Neural cell (in vitro differentiated cells): ENCODE data around the gene AADAT. TPM values are rescaled to one million over a fixed set of nuclear protein-coding genes. Genes with fewer than 3 reads are reported as not detected.

ENCODE experiments used
- H2AFZ ChIP-seq: fragments of 200-600, 300-800 bp; sonication (generic), shearing (Covaris generic); 2 replicates; pipeline ENCODE4 v1.6.0; 2014; ENCODE audit warnings: low read depth, mild to moderate bottlenecking, antibody characterized with exemption, low read length, moderate library complexity
- H3F3A ChIP-seq: fragments of 200-600 bp; shearing (Covaris generic); 2 replicates; pipeline ENCODE4 v1.6.1; 2016; ENCODE audit warnings: mild to moderate bottlenecking, moderate library complexity, mixed read lengths, antibody characterized with exemption, low read length; ENCODE audit not compliant: insufficient read depth, poor library complexity, severe bottlenecking
- H3K27ac ChIP-seq: fragments of 200-600, 300-800 bp; sonication (generic), shearing (Covaris generic); 2 replicates; pipeline ENCODE4 v1.5.1; 2014; ENCODE audit warnings: mild to moderate bottlenecking, low read length, moderate library complexity
- H3K27me3 ChIP-seq: fragments of 300-800, 200-600 bp; sonication (generic), shearing (Covaris generic); 2 replicates; pipeline ENCODE4 v1.6.0; 2014; ENCODE audit warnings: mild to moderate bottlenecking, low read depth, low read length, moderate library complexity; ENCODE audit not compliant: insufficient read depth
- H3K36me3 ChIP-seq: fragments of 300-800, 200-600 bp; sonication (generic), shearing (Covaris generic); 2 replicates; pipeline ENCODE4 v1.5.1; 2014; ENCODE audit warnings: mild to moderate bottlenecking, antibody characterized with exemption, low read length, moderate library complexity; ENCODE audit not compliant: insufficient read depth
- H3K4me2 ChIP-seq: fragments of 300-800, 200-600 bp; sonication (generic), shearing (Covaris generic); 2 replicates; pipeline ENCODE4 v1.6.0; 2014; ENCODE audit warnings: mild to moderate bottlenecking, low read length
- H3K4me3 ChIP-seq: fragments of 300-800, 200-600 bp; sonication (generic), shearing (Covaris generic); 2 replicates; pipeline ENCODE4 v1.5.1; 2014; ENCODE audit warnings: mild to moderate bottlenecking, low read length, moderate library complexity
- H3K79me2 ChIP-seq: fragments of 200-600 bp; shearing (Covaris generic); replicated peaks from 2 replicates; pipeline ENCODE4 v1.6.0; 2014; ENCODE audit warnings: mild to moderate bottlenecking, low read length, moderate library complexity; ENCODE audit not compliant: insufficient read depth
- H3K9ac ChIP-seq: fragments of 300-800, 200-600 bp; sonication (generic), shearing (Covaris generic); 2 replicates; pipeline ENCODE4 v1.6.1; 2016; ENCODE audit warnings: mild to moderate bottlenecking, low read length, mixed read lengths
- H3K9me2 ChIP-seq: fragments of 200-600 bp; shearing (Covaris generic); 2 replicates; pipeline ENCODE4 v1.6.1; 2016; ENCODE audit warnings: mild to moderate bottlenecking, low read length, mixed read lengths; ENCODE audit not compliant: insufficient read depth
- H3K9me3 ChIP-seq: fragments of 200-600, 300-800 bp; sonication (generic), shearing (Covaris generic); 2 replicates; pipeline ENCODE4 v1.6.1; 2016; ENCODE audit warnings: mild to moderate bottlenecking, mixed run types, low read length, moderate library complexity, mixed read lengths
- H4K20me1 ChIP-seq: fragments of 200-600 bp; shearing (Covaris generic); 2 replicates; pipeline ENCODE4 v1.6.1; 2016; ENCODE audit warnings: mild to moderate bottlenecking, mixed run types; ENCODE audit not compliant: insufficient read depth
- EP300 ChIP-seq: fragments of 450-650 bp; conservative IDR thresholded peaks from 2 replicates; pipeline ENCODE4 v1.6.1; 2014; ENCODE audit warnings: antibody characterized with exemption, mild to moderate bottlenecking, moderate library complexity; ENCODE audit not compliant: poor library complexity, severe bottlenecking
- EZH2 ChIP-seq: fragments of 200-600, 300-800 bp; shearing (Covaris generic), sonication (generic); IDR thresholded peaks from 2 replicates; pipeline ENCODE4 v1.6.1; 2014; ENCODE audit warnings: antibody characterized with exemption, low read length, borderline replicate concordance, mild to moderate bottlenecking; ENCODE audit not compliant: insufficient read depth, poor library complexity, severe bottlenecking
- MXI1 ChIP-seq: fragments of 450-650 bp; conservative IDR thresholded peaks from 2 replicates; pipeline ENCODE4 v1.6.1; 2014; ENCODE audit warnings: antibody characterized with exemption, mild to moderate bottlenecking; ENCODE audit not compliant: poor library complexity, severe bottlenecking
- POLR2AphosphoS5 ChIP-seq: IDR thresholded peaks from 2 replicates; pipeline ENCODE4 v1.6.1; 2012
- RAD21 ChIP-seq: fragments of 450-650 bp; conservative IDR thresholded peaks from 2 replicates; pipeline ENCODE4 v1.6.1; 2014; ENCODE audit warnings: antibody characterized with exemption, mild to moderate bottlenecking, moderate library complexity
- SMC3 ChIP-seq: fragments of 450-650 bp; conservative IDR thresholded peaks from 2 replicates; pipeline ENCODE4 v1.6.1; 2014; ENCODE audit warnings: antibody characterized with exemption, mild to moderate bottlenecking, moderate library complexity; ENCODE audit not compliant: poor library complexity
- TAF1 ChIP-seq: IDR thresholded peaks from 2 replicates; pipeline ENCODE4 v1.6.1; 2012; ENCODE audit warnings: low read depth
- polyA plus RNA-seq: library from polyadenylated mRNA; depleted of rRNA; stranded (reverse); fragments of >200 nt; gene quantifications from 2 replicates; pipeline ENCODE4 v1.2.3, GENCODE V29; 2014
- TF ChIP-seq, protein P1 (sequence below): IDR thresholded peaks from 2 replicates; pipeline ENCODE4 v1.6.1; 2012; ENCODE audit warnings: borderline replicate concordance
- TF ChIP-seq, protein P2 (sequence below): fragments of 450-650 bp; IDR thresholded peaks from 2 replicates; pipeline ENCODE4 v1.5.1; 2014; ENCODE audit warnings: antibody characterized with exemption, mild to moderate bottlenecking, moderate library complexity; ENCODE audit not compliant: poor library complexity, severe bottlenecking

The AADAT gene
- polyA plus RNA-seq, 1 donor from 2014 or later = 79.3 TPM

DNA sequence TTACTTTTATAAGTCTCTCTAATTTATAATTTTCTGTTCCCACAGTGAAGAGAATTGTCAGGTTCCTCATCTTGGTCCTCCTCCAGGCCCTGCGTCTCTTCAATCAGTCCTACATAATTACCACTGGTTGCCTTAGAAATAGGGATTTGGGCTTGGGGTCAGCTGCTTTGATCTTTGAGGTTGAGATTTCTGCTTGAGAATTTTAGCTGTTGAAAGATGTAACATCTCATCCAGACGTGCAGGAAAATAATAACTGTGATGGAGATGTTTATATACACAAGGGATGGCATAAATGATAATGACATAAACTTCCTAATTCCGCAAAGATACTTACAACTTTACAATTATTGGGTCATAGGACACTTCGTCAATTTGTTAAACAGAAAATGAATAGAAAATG lies 30.3 kb downstream of the AADAT start:
- no peak overlapping the region for H3K4me3 ChIP-seq
- no peaks in the 10 kb centered on the region for H3K9me2 ChIP-seq
- H3K9me3 ChIP-seq = no peaks in the 10 kb centered on the region
- H4K20me1 ChIP-seq = no peaks in the 10 kb centered on the region
- H3K27ac ChIP-seq = no peak overlapping the region
- H2AFZ ChIP-seq = no peak overlapping the region
- peaks cover 23% of the 10 kb centered on the region for H3K36me3 ChIP-seq
- no peak overlapping the region for H3K4me2 ChIP-seq
- no peaks in the 10 kb centered on the region for H3K27me3 ChIP-seq
- TF ChIP-seq MXI1 = no peak
- no peak for TF ChIP-seq EZH2
- no peak for TF ChIP-seq TAF1
- no peak for TF ChIP-seq RAD21
- TF ChIP-seq, protein P1, sequence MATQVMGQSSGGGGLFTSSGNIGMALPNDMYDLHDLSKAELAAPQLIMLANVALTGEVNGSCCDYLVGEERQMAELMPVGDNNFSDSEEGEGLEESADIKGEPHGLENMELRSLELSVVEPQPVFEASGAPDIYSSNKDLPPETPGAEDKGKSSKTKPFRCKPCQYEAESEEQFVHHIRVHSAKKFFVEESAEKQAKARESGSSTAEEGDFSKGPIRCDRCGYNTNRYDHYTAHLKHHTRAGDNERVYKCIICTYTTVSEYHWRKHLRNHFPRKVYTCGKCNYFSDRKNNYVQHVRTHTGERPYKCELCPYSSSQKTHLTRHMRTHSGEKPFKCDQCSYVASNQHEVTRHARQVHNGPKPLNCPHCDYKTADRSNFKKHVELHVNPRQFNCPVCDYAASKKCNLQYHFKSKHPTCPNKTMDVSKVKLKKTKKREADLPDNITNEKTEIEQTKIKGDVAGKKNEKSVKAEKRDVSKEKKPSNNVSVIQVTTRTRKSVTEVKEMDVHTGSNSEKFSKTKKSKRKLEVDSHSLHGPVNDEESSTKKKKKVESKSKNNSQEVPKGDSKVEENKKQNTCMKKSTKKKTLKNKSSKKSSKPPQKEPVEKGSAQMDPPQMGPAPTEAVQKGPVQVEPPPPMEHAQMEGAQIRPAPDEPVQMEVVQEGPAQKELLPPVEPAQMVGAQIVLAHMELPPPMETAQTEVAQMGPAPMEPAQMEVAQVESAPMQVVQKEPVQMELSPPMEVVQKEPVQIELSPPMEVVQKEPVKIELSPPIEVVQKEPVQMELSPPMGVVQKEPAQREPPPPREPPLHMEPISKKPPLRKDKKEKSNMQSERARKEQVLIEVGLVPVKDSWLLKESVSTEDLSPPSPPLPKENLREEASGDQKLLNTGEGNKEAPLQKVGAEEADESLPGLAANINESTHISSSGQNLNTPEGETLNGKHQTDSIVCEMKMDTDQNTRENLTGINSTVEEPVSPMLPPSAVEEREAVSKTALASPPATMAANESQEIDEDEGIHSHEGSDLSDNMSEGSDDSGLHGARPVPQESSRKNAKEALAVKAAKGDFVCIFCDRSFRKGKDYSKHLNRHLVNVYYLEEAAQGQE = no peak
- TF ChIP-seq, protein P2, sequence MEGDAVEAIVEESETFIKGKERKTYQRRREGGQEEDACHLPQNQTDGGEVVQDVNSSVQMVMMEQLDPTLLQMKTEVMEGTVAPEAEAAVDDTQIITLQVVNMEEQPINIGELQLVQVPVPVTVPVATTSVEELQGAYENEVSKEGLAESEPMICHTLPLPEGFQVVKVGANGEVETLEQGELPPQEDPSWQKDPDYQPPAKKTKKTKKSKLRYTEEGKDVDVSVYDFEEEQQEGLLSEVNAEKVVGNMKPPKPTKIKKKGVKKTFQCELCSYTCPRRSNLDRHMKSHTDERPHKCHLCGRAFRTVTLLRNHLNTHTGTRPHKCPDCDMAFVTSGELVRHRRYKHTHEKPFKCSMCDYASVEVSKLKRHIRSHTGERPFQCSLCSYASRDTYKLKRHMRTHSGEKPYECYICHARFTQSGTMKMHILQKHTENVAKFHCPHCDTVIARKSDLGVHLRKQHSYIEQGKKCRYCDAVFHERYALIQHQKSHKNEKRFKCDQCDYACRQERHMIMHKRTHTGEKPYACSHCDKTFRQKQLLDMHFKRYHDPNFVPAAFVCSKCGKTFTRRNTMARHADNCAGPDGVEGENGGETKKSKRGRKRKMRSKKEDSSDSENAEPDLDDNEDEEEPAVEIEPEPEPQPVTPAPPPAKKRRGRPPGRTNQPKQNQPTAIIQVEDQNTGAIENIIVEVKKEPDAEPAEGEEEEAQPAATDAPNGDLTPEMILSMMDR = no peak
- TF ChIP-seq EP300 = no peak
- no peak for TF ChIP-seq SMC3
- no peak for TF ChIP-seq POLR2AphosphoS5
- H3F3A ChIP-seq = no peaks in the 10 kb centered on the region
- no peak overlapping the region for H3K9ac ChIP-seq
- no peaks in the 10 kb centered on the region for H3K79me2 ChIP-seq

DNA sequence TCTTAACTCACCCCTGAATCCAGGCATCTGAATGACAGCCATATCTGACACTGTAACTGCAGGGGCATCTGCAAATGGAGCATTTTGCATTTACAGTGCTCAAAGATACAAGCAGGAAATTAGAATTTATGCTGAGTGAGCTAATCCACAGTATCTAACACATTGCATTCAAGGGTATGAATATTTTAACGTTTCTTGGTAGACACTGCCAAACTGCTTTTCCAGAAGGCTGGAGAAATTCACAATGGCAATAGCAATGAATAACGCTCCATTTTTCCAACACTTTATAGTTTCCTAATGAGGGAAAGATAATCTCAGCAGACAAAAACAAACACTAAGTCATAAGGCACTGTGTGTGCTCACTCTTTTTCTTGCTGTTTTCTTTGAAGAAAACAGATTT lies 30.9 kb downstream of the AADAT start:
- H3K27ac ChIP-seq = no peak overlapping the region
- no peaks in the 10 kb centered on the region for H4K20me1 ChIP-seq
- H3F3A ChIP-seq = no peaks in the 10 kb centered on the region
- no peaks in the 10 kb centered on the region for H3K79me2 ChIP-seq
- TF ChIP-seq, protein P1 = no peak
- TF ChIP-seq, protein P2 = no peak
- no peak for TF ChIP-seq EP300
- TF ChIP-seq MXI1 = no peak
- TF ChIP-seq RAD21 = no peak
- no peak for TF ChIP-seq SMC3
- no peak for TF ChIP-seq POLR2AphosphoS5
- no peak for TF ChIP-seq TAF1
- TF ChIP-seq EZH2 = no peak
- no peak overlapping the region for H3K4me3 ChIP-seq
- H3K9me3 ChIP-seq = no peaks in the 10 kb centered on the region
- H3K36me3 ChIP-seq = peaks cover 19% of the 10 kb centered on the region
- no peak overlapping the region for H2AFZ ChIP-seq
- H3K9me2 ChIP-seq = no peaks in the 10 kb centered on the region
- H3K27me3 ChIP-seq = no peaks in the 10 kb centered on the region
- H3K4me2 ChIP-seq = no peak overlapping the region
- no peak overlapping the region for H3K9ac ChIP-seq
